AG20443 (cell line): ENCODE data around the gene SPATS2L.
A peak's percentile ranks its signal among the peaks of the same experiment; 100 is the strongest.

Experiments
- DNase-seq: peaks from one replicate; pipeline ENCODE4 v3.0.0; 2012; ENCODE audit warnings: low spot score, mixed read lengths

The SPATS2L gene

GRCh38 chr2:200306196-200306930 is at the start of gene SPATS2L:
Gene SPATS2L (plus strand): TSS chr2:200306693. CDS start chr2:200389245, 82,552 bp downstream.
- peak; percentile 86 for DNase-seq

GRCh38 chr2:200257570-200257969 is 48.9 kb upstream of the SPATS2L start:
- DNase-seq, result no peak

GRCh38 chr2:200258081-200258480 is 48.4 kb upstream of the SPATS2L start:
- no peak for DNase-seq

- no peak for DNase-seq
Measured at GRCh38 chr2:200258881-200259576, 47.5 kb upstream of the SPATS2L start.

- no peak for DNase-seq
Measured at GRCh38 chr2:200259577-200259957, 46.9 kb upstream of the SPATS2L start.

GRCh38 chr2:200262047-200262446 is 44.4 kb upstream of the SPATS2L start:
- no peak for DNase-seq

- no peak for DNase-seq
Measured at GRCh38 chr2:200263279-200263678, 43.2 kb upstream of the SPATS2L start.

GRCh38 chr2:200264631-200265030 is 41.9 kb upstream of the SPATS2L start:
- no peak for DNase-seq

GRCh38 chr2:200266406-200266805 is 40.1 kb upstream of the SPATS2L start:
- no peak for DNase-seq

GRCh38 chr2:200267350-200267749 is 39.1 kb upstream of the SPATS2L start:
- DNase-seq, result no peak

- DNase-seq, result no peak
Measured at GRCh38 chr2:200270732-200271131, 35.8 kb upstream of the SPATS2L start.

GRCh38 chr2:200272320-200272719 is 34.2 kb upstream of the SPATS2L start:
- no peak for DNase-seq

GRCh38 chr2:200274116-200275075 is 32.1 kb upstream of the SPATS2L start:
- no peak for DNase-seq

- DNase-seq, result peak; percentile 18
Measured at GRCh38 chr2:200275295-200276013, 31.0 kb upstream of the SPATS2L start.

- no peak for DNase-seq
Measured at GRCh38 chr2:200276472-200276871, 30.0 kb upstream of the SPATS2L start.

- no peak for DNase-seq
Measured at GRCh38 chr2:200278694-200279316, 27.7 kb upstream of the SPATS2L start.

GRCh38 chr2:200279857-200280256 is 26.6 kb upstream of the SPATS2L start:
- no peak for DNase-seq

- DNase-seq, result no peak
Measured at GRCh38 chr2:200286578-200286977, 19.9 kb upstream of the SPATS2L start.

GRCh38 chr2:200288670-200289429 is 17.6 kb upstream of the SPATS2L start:
- DNase-seq, result peak; percentile 84

- no peak for DNase-seq
Measured at GRCh38 chr2:200296118-200296517, 10.4 kb upstream of the SPATS2L start.

GRCh38 chr2:200297100-200297499 is 9.4 kb upstream of the SPATS2L start:
- no peak for DNase-seq
